Muscle of back (tissue), 11 donors: ENCODE measurements around the gene DLG2. TPM values are rescaled to one million over a fixed set of nuclear protein-coding genes. Genes with fewer than 3 reads are reported as not detected.

Experiments
- DNase-seq, 3 donors: peaks; one replicate each; pipeline versions ENCODE4 v3.0.0 to v3.0.0-alpha.2; 2013
- polyA plus RNA-seq, 10 donors: library from polyadenylated mRNA; unstranded; fragments of 120-200 nt; gene quantifications; one replicate each; pipeline ENCODE4 v1.2.1, GENCODE V29; 2013; ENCODE audit not compliant: insufficient read length in 10 of 10

Gene DLG2
- polyA plus RNA-seq, 10 donors: 7.0 to 15.2 (median 10.4) TPM

- no peak for DNase-seq
Measured at GRCh38 chr11:83648610-83649527, 1978.3 kb downstream of the DLG2 start.

GRCh38 chr11:83645561-83645960 lies 1981.6 kb downstream of the DLG2 start:
- no peak for DNase-seq

GRCh38 chr11:83643115-83643514 lies 1984.0 kb downstream of the DLG2 start:
- DNase-seq: no peak

- no peak for DNase-seq
Measured at GRCh38 chr11:83642500-83642899, 1984.6 kb downstream of the DLG2 start.

GRCh38 chr11:83641511-83641910 lies 1985.6 kb downstream of the DLG2 start:
- DNase-seq: peak; percentile 84 to 93 (median 92)

- peak in 1 of 3 donors; percentile 52 for DNase-seq
Measured at GRCh38 chr11:83639995-83640758, 1987.0 kb downstream of the DLG2 start.

GRCh38 chr11:83635166-83635565 lies 1992.0 kb downstream of the DLG2 start:
- DNase-seq: no peak

- no peak for DNase-seq
Measured at GRCh38 chr11:83630211-83630610, 1996.9 kb downstream of the DLG2 start.

- DNase-seq: no peak
Measured at GRCh38 chr11:83629775-83630174, 1997.4 kb downstream of the DLG2 start.

GRCh38 chr11:83628622-83629355 lies 1998.4 kb downstream of the DLG2 start:
- DNase-seq: no peak

- DNase-seq: no peak
Measured at GRCh38 chr11:83625336-83625735, 2001.8 kb downstream of the DLG2 start.

GRCh38 chr11:83617671-83618070 lies 2009.5 kb downstream of the DLG2 start:
- DNase-seq: no peak

- no peak for DNase-seq
Measured at GRCh38 chr11:83613767-83614121, 2013.4 kb downstream of the DLG2 start.

GRCh38 chr11:83612891-83613766 lies 2014.0 kb downstream of the DLG2 start:
- DNase-seq: no peak

- DNase-seq: no peak
Measured at GRCh38 chr11:83611600-83611999, 2015.5 kb downstream of the DLG2 start.

- peak in 2 of 3 donors; percentile 10 to 40 for DNase-seq
Measured at GRCh38 chr11:83611031-83611430, 2016.1 kb downstream of the DLG2 start.

GRCh38 chr11:83609191-83609590 lies 2018.0 kb downstream of the DLG2 start:
- no peak for DNase-seq

GRCh38 chr11:83608571-83608970 lies 2018.6 kb downstream of the DLG2 start:
- no peak for DNase-seq

GRCh38 chr11:83601914-83602527 lies 2025.1 kb downstream of the DLG2 start:
- DNase-seq: no peak

GRCh38 chr11:83601201-83601913 lies 2025.8 kb downstream of the DLG2 start:
- DNase-seq: no peak
